Activated T-cell treated with anti-CD3 and anti-CD28 coated beads for 24 hours (primary cell): ENCODE data around the gene TRAF2.
"Not testable (repeated sequence)": the region's sequence is repeated elsewhere in the genome, so short reads cannot be mapped to it uniquely, and the experiment has no call there.

Experiments
- DNase-seq: peaks from one replicate; pipeline ENCODE4 v3.0.0-alpha.2; 2020; ENCODE audit warnings: low read depth

TRAF2 gene, protein sequence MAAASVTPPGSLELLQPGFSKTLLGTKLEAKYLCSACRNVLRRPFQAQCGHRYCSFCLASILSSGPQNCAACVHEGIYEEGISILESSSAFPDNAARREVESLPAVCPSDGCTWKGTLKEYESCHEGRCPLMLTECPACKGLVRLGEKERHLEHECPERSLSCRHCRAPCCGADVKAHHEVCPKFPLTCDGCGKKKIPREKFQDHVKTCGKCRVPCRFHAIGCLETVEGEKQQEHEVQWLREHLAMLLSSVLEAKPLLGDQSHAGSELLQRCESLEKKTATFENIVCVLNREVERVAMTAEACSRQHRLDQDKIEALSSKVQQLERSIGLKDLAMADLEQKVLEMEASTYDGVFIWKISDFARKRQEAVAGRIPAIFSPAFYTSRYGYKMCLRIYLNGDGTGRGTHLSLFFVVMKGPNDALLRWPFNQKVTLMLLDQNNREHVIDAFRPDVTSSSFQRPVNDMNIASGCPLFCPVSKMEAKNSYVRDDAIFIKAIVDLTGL

DNA sequence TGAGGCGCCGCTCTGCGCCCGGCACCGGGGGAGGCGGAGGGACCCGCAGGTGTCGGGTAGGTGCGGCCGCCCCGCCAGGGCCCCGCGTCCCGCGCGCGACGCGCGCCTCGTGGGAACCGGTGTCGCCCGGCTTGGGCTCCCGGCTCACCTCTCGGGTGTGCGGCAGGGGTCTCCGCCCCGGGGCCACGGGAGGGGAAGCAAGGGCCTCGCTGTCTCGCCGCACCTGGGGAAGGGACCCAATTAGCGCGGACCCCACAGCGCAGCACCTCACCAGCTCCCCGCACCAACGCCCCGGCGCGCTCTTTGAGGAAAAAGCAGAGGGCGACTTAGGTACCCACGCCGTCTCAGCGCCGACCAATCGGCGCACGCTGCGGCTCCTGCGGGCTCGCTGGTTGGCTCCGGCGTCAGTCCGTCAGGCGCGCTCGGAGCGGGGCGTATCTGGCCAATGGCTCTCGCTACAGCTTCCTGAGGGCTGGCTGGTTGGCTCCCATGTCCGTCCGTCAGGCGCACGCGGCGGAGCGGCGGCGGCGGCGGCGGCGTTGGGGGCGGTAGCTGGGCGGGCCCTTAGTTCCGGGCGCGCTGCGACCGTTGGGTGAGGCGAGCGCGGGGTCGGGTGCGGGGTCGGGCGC lies at the start of gene TRAF2:
Gene TRAF2 (plus strand): TSS at position 567 of the 629 bp plus-strand sequence. CDS start 12,225 bp downstream, outside the sequence.
- peak; percentile 97 for DNase-seq

DNA sequence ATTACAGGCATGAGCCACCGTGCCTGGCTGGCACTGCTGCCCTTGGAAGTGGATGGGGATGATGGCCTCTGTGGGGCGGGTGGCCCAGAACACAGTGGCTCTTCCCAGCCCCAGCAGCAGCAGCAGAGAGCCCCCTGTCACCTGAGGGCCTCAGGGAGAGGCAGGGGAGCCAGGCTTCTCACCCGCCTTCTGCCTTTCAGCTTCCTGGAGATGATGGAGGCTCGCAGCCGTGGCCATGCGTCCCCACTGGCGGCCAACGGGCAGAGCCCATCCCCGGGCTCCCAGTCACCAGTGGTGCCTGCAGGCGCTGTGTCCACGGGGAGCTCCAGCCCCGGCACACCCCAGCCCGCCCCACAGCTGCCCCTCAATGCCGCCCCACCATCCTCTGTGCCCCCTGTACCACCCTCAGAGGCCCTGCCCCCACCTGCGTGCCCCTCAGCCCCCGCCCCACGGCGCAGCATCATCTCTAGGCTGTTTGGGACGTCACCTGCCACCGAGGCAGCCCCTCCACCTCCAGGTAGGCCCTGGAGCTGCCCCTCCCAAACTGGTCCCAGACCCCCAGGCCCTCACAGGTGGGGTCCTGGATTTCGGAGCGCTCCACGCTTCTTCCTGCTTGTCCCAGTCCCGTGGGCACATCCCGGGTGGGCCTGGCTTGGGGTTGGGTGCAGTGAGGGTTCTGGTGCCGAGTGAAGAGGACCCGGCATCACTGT lies 49.0 kb upstream of the TRAF2 start:
- no peak for DNase-seq

DNA sequence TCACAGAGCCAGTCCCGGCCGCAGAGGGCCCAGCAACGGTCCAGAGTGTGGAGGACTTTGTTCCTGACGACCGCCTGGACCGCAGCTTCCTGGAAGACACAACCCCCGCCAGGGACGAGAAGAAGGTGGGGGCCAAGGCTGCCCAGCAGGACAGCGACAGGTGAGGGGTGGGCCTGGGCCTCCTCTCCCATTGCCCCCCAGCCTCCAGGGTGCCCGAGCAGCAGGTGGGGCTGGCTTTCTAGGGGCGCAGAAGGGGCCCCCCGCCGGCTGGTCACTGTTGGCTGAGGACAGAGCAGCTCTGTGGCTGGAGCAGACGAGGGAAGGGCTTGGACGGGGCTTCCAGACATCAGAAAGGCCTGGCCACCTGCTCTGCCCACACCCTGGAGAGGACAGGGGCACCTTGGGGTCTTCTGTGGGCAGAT lies 48.4 kb upstream of the TRAF2 start:
- not testable (repeated sequence) for DNase-seq

DNA sequence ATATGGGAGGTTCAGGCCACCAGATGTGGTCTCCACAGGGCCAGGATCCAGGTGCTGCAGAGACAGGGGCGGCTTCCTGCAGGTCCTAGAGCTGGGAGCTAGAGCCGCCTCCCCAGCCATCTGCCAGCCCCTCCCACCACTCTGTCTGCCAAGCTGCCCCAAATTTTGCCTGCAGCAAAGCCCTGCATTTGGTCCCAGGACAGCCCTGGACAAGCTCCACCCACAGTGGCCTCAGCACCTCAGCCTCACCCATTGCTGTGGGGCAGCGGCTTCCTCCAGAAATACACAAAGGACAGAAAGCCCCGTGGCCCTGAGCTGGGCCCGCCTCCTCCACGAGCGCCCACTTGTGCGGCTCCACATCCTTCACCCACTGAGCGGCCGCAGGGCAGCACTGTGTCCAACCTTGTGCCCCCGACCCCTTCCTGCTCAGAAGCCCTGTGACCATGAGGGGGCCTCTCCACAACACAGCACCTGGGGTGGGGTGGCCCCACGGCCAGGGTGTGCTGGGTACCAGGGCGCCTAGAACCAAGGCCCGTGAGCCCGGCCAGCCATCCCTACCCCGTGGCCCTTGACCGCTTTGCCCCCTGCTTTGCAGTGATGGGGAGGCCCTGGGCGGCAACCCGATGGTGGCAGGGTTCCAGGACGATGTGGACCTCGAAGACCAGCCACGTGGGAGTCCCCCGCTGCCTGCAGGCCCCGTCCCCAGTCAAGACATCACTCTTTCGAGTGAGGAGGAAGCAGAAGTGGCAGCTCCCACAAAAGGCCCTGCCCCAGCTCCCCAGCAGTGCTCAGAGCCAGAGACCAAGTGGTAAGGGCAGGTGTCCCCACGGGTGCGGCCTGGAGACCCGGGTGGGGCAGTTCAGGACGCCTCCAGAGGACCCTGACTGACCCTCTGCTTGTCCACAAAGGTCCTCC lies 47.7 kb upstream of the TRAF2 start:
- no peak for DNase-seq

DNA sequence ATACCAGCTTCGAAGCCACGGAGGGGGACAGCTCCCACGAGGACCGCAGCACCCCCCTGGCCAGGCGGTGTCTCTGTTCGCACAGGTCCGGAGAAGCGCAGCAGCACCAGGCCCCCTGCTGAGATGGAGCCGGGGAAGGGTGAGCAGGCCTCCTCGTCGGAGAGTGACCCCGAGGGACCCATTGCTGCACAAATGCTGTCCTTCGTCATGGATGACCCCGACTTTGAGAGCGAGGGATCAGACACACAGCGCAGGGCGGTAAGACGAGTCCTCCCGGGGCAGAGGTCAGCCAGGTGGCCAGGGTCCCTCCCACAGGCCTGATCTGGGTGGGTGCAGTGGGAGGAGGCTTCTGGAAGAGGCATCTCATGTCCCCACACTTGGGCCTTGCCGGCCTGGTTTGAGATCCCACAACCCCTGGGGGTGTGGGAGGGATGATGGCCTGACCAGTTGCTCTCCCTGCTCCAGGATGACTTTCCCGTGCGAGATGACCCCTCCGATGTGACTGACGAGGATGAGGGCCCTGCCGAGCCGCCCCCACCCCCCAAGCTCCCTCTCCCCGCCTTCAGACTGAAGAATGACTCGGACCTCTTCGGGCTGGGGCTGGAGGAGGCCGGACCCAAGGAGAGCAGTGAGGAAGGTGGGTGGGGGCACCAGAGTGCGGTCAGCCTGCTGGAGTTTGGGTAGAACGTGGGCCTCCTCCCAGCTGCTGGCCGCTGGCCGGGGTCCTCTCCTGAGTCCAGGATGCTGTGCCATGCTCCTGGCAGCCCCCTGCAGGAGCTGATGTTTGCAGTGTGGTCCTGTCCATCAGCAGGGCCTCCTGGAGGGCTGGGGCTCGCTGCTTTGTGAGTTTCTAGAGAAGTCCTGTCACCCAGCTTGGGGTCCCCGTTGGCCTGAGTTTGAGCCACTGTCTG lies 46.8 kb upstream of the TRAF2 start:
- no peak for DNase-seq

DNA sequence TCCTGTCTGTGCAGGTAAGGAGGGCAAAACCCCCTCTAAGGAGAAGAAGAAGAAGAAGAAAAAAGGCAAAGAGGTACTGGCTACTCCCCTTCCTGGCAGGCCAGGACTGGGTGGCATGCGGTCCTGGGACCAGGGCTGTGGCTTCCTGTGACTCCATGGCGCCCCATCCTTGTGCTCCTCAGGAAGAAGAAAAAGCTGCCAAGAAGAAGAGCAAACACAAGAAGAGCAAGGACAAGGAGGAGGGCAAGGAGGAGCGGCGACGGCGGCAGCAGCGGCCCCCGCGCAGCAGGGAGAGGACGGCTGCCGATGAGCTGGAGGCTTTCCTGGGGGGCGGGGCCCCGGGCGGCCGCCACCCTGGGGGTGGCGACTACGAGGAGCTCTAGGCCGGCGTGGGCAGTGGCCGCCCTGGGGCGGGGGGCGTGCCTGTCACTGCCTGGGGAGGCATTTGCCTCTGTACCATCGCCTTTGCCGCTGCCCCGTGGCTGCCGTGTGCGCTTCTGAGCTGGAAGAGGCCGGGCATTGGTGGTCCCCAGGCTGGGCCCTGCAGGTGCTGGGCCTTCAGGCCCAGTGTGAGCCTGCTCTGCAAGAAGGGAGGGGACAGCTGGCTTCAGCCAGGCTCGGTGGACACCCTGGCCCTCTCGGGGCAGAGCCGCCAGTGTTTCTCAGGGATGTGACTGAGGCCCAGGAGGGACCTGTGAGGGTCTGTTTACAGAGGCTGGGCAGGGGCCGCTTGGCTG lies 46.0 kb upstream of the TRAF2 start:
- no peak for DNase-seq

DNA sequence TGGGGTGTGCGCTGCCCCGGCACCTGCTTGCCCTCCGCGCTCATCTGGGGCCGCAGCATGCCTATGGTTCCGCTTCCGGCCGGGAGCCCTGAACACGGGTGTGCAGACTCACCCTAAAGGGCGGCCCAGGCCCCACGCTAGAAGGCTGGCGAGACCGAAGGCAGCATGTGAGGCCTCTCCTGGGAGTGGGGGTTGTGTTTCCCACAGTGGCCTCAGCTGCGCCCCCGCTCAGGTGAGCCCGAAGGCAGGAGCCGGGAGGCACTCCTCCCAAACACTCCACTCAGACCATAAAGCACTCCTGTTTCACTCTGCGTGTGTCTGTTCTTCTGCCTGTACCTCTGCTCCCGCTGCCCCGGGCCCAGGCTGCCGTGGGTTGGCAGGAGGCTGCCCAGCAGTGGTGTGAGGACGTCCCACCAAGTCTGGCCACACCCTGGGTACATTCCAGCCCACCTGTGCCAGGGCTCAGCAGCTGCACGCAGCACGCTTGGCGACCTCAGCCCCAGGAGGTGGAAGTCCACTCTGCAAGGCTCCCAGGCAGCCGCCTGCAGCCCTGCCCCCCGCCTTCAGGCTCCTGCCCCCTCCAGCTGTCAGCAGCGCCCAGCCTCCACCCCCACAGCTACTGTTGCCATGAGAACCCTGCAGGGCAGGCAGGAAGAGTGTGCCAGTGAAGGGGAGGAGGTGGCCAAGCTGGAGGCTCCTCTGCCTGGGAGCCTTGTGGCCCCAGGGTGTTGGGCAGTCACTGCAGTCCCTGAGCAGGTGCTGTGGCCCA lies 45.3 kb upstream of the TRAF2 start:
- DNase-seq, result no peak

DNA sequence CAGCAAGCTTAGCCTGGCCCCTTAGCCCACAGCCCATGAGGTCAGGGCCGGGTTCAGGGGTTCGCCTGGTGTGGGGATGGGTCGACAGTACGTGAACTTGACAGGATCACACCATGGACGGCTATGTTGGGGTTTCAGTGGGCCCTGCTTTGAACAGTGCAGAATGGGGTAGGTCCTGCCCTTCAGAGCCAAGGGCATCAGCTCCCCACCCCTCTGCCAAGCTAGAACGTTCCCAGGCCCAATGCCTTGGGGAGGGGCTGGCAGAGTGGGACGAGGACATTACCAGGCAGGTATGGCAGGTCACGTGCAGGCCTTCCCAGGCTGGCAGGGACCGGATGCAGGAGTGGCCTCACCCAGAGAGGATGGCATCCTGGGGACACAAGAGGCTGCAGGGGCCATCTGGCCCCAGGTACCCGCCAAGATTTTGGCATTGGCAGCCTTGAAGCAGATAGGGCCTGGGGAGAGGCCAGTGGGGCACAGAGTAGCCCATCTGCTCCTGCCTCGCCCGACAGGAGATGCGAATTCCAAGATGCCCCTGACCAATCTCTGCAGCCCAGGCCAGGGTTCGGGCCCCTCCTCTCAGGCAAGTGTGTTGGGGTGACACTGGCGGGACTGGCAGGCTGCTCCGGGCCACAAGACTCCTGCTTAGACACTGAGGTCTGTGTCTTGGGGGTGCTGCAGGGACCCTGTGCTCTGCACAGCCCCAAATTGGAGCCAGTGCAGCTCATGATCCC lies 44.5 kb upstream of the TRAF2 start:
- not testable (repeated sequence) for DNase-seq

DNA sequence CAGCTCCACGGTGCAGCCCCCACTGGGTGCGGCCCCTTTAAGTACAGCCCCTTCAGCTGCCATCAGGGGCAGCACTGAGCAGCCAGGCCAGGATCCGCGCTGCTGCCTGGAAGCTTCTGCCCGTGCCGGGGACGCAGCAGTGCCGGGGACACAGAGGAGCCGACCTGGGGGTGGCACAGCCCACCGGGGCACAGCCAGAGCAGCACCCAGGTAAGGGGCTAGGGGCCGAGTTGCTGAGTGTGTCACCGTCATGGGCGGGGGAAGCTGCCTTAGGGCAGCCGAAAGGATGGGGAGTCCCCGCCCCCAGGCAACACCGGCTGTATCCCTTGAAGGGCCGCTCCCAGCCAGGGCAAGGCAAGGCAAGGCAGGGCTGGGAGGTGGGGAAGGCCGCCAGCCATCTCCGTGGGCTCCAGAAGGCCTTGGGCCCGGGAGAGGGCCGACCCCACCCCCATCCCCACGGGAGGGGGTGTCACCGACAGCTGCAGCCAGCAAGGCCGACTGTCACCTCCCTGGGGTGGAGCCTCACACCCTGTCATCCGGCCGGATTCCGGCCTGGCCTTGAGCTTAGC lies 43.9 kb upstream of the TRAF2 start, which contains the start of gene AJM1:
Gene AJM1 (plus strand): TSS at position 99 of the 569 bp plus-strand sequence. CDS start 1,937 bp downstream, outside the sequence.
- DNase-seq, result peak; percentile 75

DNA sequence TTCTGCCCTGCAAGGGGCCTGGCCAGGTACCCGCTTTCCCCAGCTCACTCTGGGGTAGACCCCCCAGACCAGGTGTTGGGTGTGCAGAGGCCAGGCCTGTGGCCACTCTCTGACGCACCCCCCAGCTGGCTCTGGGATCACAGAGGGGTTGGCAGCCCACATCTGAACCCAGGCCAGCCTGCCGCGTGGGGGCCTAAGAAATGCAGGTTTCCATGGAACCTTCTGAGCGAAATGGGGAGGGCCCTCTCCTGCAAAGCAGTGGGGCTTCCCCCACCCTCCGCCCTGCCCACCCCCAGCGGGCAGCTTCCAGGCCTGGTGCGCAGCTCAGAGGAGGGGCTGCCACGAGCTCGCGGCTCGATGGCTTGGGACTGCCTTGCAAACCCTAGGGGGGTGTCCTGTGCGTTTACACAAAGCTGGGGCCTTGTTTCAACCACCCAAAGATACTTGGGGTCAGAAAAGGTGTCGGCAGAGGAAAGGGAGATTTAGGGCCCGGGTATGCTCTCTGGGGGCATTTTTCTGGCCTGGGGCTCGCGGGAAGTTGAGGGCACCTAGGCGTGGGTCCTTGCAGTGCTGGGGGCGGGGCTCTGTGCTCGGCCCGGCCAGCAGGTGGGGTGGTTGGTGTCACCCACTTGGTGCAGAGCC lies 43.0 kb upstream of the TRAF2 start:
- not testable (repeated sequence) for DNase-seq

DNA sequence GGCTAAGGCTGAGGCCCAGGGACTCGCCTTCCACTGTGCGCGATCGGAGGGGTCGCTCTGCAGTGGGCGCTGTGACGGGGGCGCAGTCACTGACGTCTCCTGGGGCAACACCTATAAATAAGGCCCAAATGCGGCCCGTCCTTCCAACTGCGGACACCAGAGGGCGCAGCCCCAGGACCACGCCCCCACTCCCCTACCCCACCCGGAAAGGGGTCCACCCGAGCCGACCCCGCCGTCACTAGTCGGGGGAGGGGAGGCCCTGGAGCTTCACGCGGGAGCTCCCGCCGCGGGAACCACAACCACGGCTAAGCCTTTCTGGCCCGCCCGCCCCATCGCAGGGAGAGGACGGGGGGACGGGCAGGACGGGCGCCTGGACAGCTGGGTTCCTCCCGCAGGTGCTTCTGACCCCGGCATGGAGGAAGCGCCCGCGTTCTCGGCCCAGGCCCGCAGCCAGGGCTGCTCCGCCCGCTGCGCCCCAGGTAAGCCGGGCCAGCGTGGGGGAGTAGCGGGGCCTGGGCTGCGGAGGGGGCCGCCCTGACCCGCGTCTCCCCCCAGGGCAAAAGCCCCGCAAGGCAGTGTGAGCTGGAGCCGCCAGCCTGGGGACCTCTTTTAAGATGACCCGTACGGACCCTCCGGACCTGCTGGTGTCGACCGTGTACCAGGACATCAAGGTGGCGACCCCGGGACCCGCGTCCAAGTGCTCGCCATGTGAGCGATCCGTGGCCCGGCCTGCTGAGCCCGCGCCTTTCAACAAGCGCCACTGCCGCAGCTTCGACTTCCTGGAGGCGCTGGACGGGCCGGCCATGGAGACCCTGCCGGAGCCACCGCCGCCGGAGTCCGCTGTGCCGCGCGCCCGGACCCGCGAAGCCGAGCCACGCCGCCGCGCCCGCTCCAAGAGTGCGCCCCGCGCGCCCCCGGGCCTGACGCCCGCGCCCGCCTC lies 42.2 kb upstream of the TRAF2 start:
- DNase-seq, result peak; percentile 53

DNA sequence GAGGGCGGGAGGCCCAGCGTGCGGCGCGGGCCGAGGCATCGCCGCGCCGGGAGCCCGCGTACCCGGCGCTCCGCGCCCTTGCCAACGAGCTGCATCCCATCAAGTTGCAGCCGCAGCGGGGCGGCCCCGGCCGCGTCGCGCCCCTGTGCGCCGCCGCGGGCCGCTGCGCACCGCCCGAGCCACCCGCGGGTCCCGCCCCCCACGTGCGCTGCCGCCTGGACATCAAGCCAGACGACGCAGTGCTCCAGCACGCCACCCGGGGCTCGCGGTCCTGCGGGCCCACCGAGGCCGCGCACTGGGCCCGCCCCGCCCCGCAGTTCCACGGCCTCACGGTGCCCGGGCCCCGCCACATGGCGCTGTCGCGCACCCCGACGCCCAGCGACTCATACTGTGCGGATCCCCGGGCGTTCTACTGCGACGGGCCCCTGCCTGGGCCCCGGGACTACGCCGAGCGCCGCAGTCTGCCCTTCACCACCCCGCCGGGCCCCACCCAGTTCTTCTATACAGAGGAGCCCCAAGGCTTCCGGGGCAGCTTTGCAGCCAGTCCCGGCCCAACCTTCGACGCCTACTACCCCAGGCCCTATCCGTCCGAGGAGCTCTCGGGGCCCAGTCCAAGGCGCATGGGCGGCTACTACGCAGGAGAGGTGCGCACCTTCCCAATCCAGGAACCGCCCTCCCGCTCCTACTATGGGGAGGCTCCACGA lies 41.4 kb upstream of the TRAF2 start:
- no peak for DNase-seq

DNA sequence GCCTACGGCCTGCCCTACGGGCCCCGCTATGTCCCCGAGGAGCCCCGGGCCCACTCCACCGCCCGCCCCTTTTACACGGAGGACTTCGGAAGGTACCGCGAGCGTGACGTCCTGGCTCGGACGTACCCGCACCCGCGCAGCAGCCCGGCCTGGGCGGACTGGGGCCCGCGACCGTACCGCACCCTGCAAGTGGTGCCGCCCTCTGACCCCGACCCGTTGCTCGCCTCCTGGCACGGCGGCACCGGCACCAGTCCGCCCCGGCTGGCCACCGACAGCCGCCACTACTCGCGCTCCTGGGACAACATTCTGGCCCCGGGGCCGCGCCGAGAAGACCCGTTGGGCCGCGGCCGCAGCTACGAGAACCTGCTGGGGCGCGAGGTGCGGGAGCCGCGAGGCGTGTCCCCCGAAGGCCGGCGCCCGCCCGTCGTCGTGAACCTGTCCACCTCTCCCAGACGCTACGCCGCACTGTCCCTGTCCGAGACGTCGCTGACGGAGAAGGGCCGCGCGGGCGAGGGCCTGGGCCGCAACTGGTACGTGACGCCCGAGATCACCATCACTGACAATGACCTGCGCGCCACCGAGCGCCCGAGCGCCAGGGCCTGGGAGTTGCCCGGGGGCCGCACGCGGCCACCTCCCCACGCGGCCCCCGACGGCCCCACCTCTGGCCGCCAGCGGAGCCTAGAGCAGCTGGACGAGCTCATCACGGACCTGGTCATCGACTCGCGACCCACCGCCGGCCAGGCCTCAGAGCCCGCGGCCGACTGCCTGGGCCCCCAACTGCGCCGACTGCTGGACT lies 40.7 kb upstream of the TRAF2 start:
- no peak for DNase-seq

DNA sequence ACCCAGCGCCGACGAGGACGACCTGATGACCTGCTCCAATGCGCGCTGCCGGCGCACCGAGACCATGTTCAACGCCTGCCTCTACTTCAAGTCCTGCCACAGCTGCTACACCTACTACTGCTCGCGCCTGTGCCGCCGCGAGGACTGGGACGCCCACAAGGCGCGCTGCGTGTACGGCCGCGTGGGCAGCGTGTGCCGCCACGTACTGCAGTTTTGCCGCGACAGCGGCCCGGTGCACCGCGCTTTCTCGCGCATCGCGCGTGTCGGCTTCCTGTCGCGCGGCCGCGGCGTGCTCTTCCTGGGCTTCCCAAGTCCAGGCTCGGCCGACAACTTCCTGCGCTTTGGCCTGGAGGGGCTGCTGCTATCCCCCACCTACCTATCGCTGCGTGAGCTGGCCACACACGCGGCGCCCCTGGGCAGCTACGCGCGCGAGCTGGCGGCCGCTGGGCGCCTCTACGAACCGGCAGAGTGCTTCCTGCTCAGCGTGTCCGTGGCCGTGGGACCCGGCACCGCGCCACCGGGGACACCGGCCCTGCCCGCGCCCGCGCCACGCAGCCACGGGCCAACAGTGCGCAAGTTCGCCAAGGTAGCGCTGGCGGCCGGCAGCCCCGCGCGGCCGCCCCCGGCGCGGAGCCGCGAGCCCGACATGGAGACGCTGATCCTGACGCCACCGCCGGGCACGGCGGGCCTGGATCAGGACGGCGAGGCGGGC lies 39.8 kb upstream of the TRAF2 start:
- no peak for DNase-seq
